RWPE2 (cell line): ENCODE measurements around the gene TPRX2.
"Not testable (repeated sequence)": the region's sequence is repeated elsewhere in the genome, so short reads cannot be mapped to it uniquely, and the experiment has no call there.

ENCODE experiments used
- ATAC-seq: fragments of 200-7000 bp; cut with Tn5 transposase; 3 replicates; pipeline ENCODE4 v1.9.1; 2021; ENCODE audit warnings: low read depth
- DNase-seq: peaks from one replicate; pipeline ENCODE4 v3.0.0-alpha.2; 2020; ENCODE audit warnings: low spot score
- H3K27ac ChIP-seq: fragments of 450-650 bp; 2 replicates; pipeline ENCODE4 v1.5.1; 2017; ENCODE audit warnings: mild to moderate bottlenecking; ENCODE audit not compliant: poor library complexity, severe bottlenecking
- H3K27me3 ChIP-seq: fragments of 250-450 bp; sonication (Bioruptor Pico); 2 replicates; pipeline ENCODE4 v1.5.1; 2021; ENCODE audit warnings: mild to moderate bottlenecking, moderate library complexity; ENCODE audit not compliant: insufficient read depth, poor library complexity, severe bottlenecking
- H3K36me3 ChIP-seq: fragments of 250-450 bp; sonication (Bioruptor Pico); 2 replicates; pipeline ENCODE4 v1.5.1; 2020; ENCODE audit warnings: low read depth, mild to moderate bottlenecking, moderate library complexity
- H3K4me1 ChIP-seq: fragments of 250-450 bp; sonication (Bioruptor Pico); 2 replicates; pipeline ENCODE4 v1.5.1; 2021; ENCODE audit warnings: mild to moderate bottlenecking, moderate library complexity; ENCODE audit not compliant: insufficient read depth, poor library complexity, severe bottlenecking
- H3K4me3 ChIP-seq: fragments of 250-450 bp; sonication (Bioruptor Pico); 2 replicates; pipeline ENCODE4 v1.5.1; 2021; ENCODE audit warnings: mild to moderate bottlenecking, moderate library complexity; ENCODE audit not compliant: severe bottlenecking
- H3K9me3 ChIP-seq: fragments of 250-450 bp; sonication (Bioruptor Pico); 2 replicates; pipeline ENCODE4 v1.5.1; 2021; ENCODE audit warnings: mild to moderate bottlenecking, moderate library complexity; ENCODE audit not compliant: severe bottlenecking
- CTCF ChIP-seq: fragments of 450-650 bp; IDR thresholded peaks from one replicate; pipeline ENCODE4 v1.5.1; 2017; ENCODE audit warnings: mild to moderate bottlenecking, moderate library complexity; ENCODE audit not compliant: poor library complexity, severe bottlenecking

TPRX2 gene

GRCh38 chr19:47899335-47899734 is 40.3 kb downstream of the TPRX2 start:
- no peak for TF ChIP-seq CTCF
- Histone ChIP-seq H3K4me3 (no peak overlapping the region), H3K9me3 (no peaks in the 10 kb centered on the region), H3K4me1 (no peaks in the 10 kb centered on the region), H3K27me3 (no peaks in the 10 kb centered on the region), H3K27ac (no peak overlapping the region), H3K36me3 (no peaks in the 10 kb centered on the region)
- DNase-seq (no peak), ATAC-seq (no peak)

GRCh38 chr19:47901370-47901769 is 42.3 kb downstream of the TPRX2 start:
- H3K9me3 ChIP-seq: no peaks in the 10 kb centered on the region
- DNase-seq: no peak
- TF ChIP-seq CTCF: no peak
- no peak for ATAC-seq
- no peak overlapping the region for H3K4me3 ChIP-seq
- H3K27me3 ChIP-seq: no peaks in the 10 kb centered on the region
- H3K36me3 ChIP-seq: no peaks in the 10 kb centered on the region
- no peak overlapping the region for H3K27ac ChIP-seq
- no peaks in the 10 kb centered on the region for H3K4me1 ChIP-seq

GRCh38 chr19:47909350-47909749 is 50.3 kb downstream of the TPRX2 start:
- not testable (repeated sequence) for ATAC-seq, H3K27ac ChIP-seq
- TF ChIP-seq CTCF: peak; percentile 53

GRCh38 chr19:47910191-47910590 is 51.2 kb downstream of the TPRX2 start:
- DNase-seq, ATAC-seq, H3K27ac ChIP-seq, H3K27me3 ChIP-seq, H3K9me3 ChIP-seq, H3K4me3 ChIP-seq, H3K4me1 ChIP-seq, H3K36me3 ChIP-seq: not testable (repeated sequence)

More at GRCh38 chr19:47909350-47909749, 50.3 kb downstream of the TPRX2 start:
- not testable (repeated sequence) for H3K27me3 ChIP-seq, H3K4me1 ChIP-seq, DNase-seq, H3K9me3 ChIP-seq, H3K4me3 ChIP-seq, H3K36me3 ChIP-seq
